Spleen (tissue), 7 donors: ENCODE results near the gene BORA.

ENCODE experiments used
- POLR2A ChIP-seq, 3 donors: fragments of 450-650 bp; IDR thresholded peaks; one replicate each; pipeline ENCODE4 v1.5.1; 2017; ENCODE audit warnings: antibody characterized with exemption in 3 of 3, mild to moderate bottlenecking in 1 of 3
- TF ChIP-seq, protein P1 (sequence below), 11 experiments: fragments of 200-600 bp in 7 of 11; fragments of 450-650 bp in 4 of 11; sonication (generic) in 4 of 11; IDR thresholded peaks in 8 of 11; conservative IDR thresholded peaks in 3 of 11; 1 replicate in 7 of 11; 2 replicates in 4 of 11; pipeline versions ENCODE4 v1.4.0 to v1.8.0; 2016 to 2021; ENCODE audit warnings: antibody characterized with exemption in 11 of 11, inconsistent platforms in 4 of 11, mild to moderate bottlenecking in 1 of 11
- donor health status: DM: no; HTN: no; CAD: no; lungs with moderate emphysema.
- donor health status: DM: no; HTN: no; CAD: no.
- donor health status: DM: no; HTN: no; CAD: no.

DNA sequence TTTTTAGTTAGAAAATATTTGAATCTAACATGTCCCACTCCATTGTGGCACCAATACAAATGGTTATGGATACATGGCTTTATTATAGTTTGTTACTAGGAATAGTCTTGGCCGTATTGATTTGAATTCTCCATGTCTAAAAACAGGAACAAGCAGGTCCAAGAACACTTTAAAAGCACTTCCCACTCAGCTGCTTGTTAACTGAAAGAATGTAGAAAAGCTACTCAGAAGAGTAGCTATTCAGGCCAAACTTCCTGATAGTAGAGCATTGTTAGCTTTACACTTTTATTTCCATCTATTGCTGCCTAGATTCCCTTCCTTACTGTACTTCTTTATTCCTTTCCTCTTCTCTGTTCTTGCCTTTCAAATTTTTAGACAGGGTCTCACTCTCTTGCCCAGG lies 61.1 kb downstream of the BORA start:
- TF ChIP-seq POLR2A (IDR thresholded peaks at IDR 0.05): no peak
- TF ChIP-seq, protein P1, sequence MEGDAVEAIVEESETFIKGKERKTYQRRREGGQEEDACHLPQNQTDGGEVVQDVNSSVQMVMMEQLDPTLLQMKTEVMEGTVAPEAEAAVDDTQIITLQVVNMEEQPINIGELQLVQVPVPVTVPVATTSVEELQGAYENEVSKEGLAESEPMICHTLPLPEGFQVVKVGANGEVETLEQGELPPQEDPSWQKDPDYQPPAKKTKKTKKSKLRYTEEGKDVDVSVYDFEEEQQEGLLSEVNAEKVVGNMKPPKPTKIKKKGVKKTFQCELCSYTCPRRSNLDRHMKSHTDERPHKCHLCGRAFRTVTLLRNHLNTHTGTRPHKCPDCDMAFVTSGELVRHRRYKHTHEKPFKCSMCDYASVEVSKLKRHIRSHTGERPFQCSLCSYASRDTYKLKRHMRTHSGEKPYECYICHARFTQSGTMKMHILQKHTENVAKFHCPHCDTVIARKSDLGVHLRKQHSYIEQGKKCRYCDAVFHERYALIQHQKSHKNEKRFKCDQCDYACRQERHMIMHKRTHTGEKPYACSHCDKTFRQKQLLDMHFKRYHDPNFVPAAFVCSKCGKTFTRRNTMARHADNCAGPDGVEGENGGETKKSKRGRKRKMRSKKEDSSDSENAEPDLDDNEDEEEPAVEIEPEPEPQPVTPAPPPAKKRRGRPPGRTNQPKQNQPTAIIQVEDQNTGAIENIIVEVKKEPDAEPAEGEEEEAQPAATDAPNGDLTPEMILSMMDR (IDR thresholded peaks at IDR 0.05 in 8 of 11, conservative IDR thresholded peaks at IDR 0.05 in 3 of 11): no peak
